ENCODE measurements around the gene SLC9A9.

The SLC9A9 gene

DNA sequence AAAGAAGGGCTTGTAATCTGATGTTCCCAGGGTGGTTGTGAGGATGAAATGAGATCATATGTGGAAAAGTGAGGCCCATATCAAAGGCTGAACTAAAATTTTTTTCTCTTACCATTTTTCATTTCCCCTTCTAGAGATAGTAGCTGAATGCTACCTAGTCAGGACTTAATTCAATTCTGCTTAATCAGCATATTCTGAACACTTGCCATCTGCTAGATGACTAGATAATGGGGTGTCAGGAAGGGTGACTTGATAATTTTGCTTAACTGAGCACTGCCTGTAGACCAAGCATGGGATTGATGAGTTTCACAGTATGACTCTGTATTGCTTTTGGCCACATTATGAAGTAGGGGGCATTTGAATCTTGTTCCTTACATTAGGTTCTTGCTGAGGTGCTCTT is 592.5 kb downstream of the SLC9A9 start:
- no peaks in the 10 kb centered on the region for H3K9me3 ChIP-seq
- H3K4me1 ChIP-seq = no peaks in the 10 kb centered on the region
- in situ Hi-C loops (cut with MboI; ENCODE audit: low sequenced_read_pairs) = no loop called here
- no peak for DNase-seq (ENCODE audit: low spot score in 2 of 2)
- H3K27me3 ChIP-seq (ENCODE audit: low read depth) = no peaks in the 10 kb centered on the region
- no peak overlapping the region for H3K4me3 ChIP-seq
- H3K36me3 ChIP-seq (replicated peaks) = no peaks in the 10 kb centered on the region

DNA sequence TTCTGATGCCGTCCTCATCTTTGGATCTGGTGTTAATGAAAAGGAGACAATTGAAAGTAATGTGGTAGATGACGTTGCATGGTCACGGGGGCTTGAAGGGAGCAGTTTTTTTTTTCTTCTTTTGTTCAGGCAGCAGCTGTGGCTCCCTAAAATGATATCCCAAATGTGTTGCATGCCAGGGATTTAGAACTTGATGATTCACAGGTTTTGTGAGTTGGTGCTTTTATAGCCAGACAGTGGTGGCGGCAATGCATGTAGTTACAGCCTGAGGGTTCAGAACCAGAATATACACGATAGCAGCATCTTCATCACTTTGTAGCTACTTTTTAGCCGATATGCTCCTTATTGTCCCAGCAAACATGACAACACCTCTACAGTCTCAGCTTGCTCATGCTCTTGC is 595.3 kb downstream of the SLC9A9 start:
- Histone ChIP-seq H3K27me3 (ENCODE audit: low read depth) (no peaks in the 10 kb centered on the region), H3K9me3 (no peaks in the 10 kb centered on the region), H3K4me3 (no peak overlapping the region), H3K36me3 (replicated peaks) (no peaks in the 10 kb centered on the region), H3K4me1 (no peaks in the 10 kb centered on the region)
- in situ Hi-C loops (cut with MboI; ENCODE audit: low sequenced_read_pairs) = no loop called here
- no peak for DNase-seq (ENCODE audit: low spot score in 2 of 2)

DNA sequence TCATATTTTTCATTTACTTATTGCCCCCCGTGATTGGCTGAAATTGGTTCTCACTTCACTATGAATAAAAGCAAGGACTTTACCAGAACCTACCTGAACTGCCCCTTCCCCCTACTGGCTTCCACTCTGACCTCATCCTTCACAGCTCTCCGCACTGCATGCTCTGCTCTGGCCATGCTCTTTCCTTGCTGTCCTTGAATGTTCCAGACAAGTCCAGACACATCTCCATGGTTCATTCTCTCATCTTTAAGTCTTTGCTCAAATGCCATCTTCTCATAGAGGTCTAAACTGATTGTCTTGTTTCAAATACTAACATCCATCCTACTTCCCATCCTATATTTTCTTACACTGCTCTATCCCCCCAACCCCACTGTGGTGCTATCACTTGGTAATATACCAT is 599.3 kb downstream of the SLC9A9 start:
- Histone ChIP-seq H3K36me3 (replicated peaks) (no peaks in the 10 kb centered on the region), H3K4me3 (no peak overlapping the region), H3K4me1 (no peaks in the 10 kb centered on the region), H3K9me3 (no peaks in the 10 kb centered on the region), H3K27me3 (ENCODE audit: low read depth) (no peaks in the 10 kb centered on the region)
- no peak for DNase-seq (ENCODE audit: low spot score in 2 of 2)
- in situ Hi-C loops (cut with MboI; ENCODE audit: low sequenced_read_pairs) = no loop called here

- Histone ChIP-seq H3K4me3 (no peak overlapping the region), H3K27me3 (ENCODE audit: low read depth) (no peaks in the 10 kb centered on the region), H3K4me1 (no peaks in the 10 kb centered on the region), H3K9me3 (no peaks in the 10 kb centered on the region), H3K36me3 (replicated peaks) (no peaks in the 10 kb centered on the region)
- DNase-seq (ENCODE audit: low spot score in 2 of 2) = no peak
- in situ Hi-C loops (cut with MboI; ENCODE audit: low sequenced_read_pairs) = no loop called here
Measured at GRCh38 chr3:143247073-143247472, 601.2 kb downstream of the SLC9A9 start.

- no peak overlapping the region for H3K4me3 ChIP-seq
- H3K4me1 ChIP-seq = no peaks in the 10 kb centered on the region
- DNase-seq (ENCODE audit: low spot score in 2 of 2) = no peak
- in situ Hi-C loops (cut with MboI; ENCODE audit: low sequenced_read_pairs) = no loop called here
- no peaks in the 10 kb centered on the region for H3K27me3 ChIP-seq (ENCODE audit: low read depth)
- no peaks in the 10 kb centered on the region for H3K36me3 ChIP-seq (replicated peaks)
- no peaks in the 10 kb centered on the region for H3K9me3 ChIP-seq
Measured at GRCh38 chr3:143245692-143246091, 602.6 kb downstream of the SLC9A9 start.

GRCh38 chr3:143244516-143245063 is 603.7 kb downstream of the SLC9A9 start:
- Histone ChIP-seq H3K4me3 (no peak overlapping the region), H3K4me1 (no peaks in the 10 kb centered on the region), H3K9me3 (no peaks in the 10 kb centered on the region), H3K27me3 (ENCODE audit: low read depth) (no peaks in the 10 kb centered on the region), H3K36me3 (replicated peaks) (no peaks in the 10 kb centered on the region)
- no peak for DNase-seq (ENCODE audit: low spot score in 2 of 2)
- in situ Hi-C loops (cut with MboI; ENCODE audit: low sequenced_read_pairs) = no loop called here

DNA sequence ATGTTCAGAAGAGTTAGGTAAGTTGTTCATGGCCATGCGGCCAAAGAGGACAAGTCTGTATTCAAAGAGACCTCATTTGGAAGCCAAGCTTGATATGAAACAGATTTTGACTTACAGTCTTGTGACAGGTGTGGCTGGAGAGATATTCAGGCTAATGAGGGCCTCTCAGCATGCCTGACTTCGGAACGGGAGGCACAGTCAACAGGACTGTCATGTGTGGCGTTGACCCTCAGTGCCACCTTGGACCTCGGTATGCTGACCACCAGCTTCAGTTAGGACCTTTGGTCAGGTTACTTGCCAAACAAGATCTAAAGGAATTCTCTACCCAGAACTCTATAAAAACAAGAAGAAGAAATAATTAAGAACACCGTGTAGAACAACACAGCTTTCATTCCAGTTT is 604.6 kb downstream of the SLC9A9 start:
- Histone ChIP-seq H3K36me3 (replicated peaks) (no peaks in the 10 kb centered on the region), H3K27me3 (ENCODE audit: low read depth) (no peaks in the 10 kb centered on the region), H3K4me1 (no peaks in the 10 kb centered on the region), H3K4me3 (no peak overlapping the region), H3K9me3 (no peaks in the 10 kb centered on the region)
- in situ Hi-C loops (cut with MboI; ENCODE audit: low sequenced_read_pairs) = no loop called here
- DNase-seq (ENCODE audit: low spot score in 2 of 2) = no peak

- Histone ChIP-seq H3K27me3 (ENCODE audit: low read depth) (no peaks in the 10 kb centered on the region), H3K36me3 (replicated peaks) (no peaks in the 10 kb centered on the region), H3K9me3 (no peaks in the 10 kb centered on the region), H3K4me1 (no peaks in the 10 kb centered on the region), H3K4me3 (no peak overlapping the region)
- in situ Hi-C loops (cut with MboI; ENCODE audit: low sequenced_read_pairs) = no loop called here
- no peak for DNase-seq (ENCODE audit: low spot score in 2 of 2)
Measured at GRCh38 chr3:143242691-143243090, 605.6 kb downstream of the SLC9A9 start.

DNA sequence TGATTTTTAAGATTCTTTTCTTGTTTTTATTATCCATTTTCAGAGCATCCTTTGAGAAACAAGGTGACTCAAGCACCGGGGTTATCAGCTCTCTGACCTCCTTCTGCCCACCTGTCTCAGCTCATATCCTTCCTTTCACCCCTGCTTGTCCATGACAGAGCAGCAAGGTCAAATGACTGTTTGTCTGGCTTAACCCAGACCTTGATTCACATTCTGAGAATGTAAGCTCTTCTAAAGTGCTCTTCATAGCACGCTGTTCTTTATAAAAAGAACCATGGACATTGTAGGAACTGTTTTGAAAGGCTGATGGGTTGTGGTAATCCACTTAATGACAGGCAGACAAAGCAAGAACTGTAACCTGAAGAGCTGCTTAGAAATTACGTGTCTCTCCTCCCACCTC is 606.2 kb downstream of the SLC9A9 start:
- Histone ChIP-seq H3K4me1 (no peaks in the 10 kb centered on the region), H3K9me3 (no peaks in the 10 kb centered on the region), H3K4me3 (no peak overlapping the region), H3K36me3 (replicated peaks) (no peaks in the 10 kb centered on the region), H3K27me3 (ENCODE audit: low read depth) (no peaks in the 10 kb centered on the region)
- no peak for DNase-seq (ENCODE audit: low spot score in 2 of 2)
- in situ Hi-C loops (cut with MboI; ENCODE audit: low sequenced_read_pairs) = no loop called here

GRCh38 chr3:143241481-143241951 is 606.8 kb downstream of the SLC9A9 start:
- Histone ChIP-seq H3K4me3 (no peak overlapping the region), H3K9me3 (no peaks in the 10 kb centered on the region), H3K27me3 (ENCODE audit: low read depth) (no peaks in the 10 kb centered on the region), H3K4me1 (no peaks in the 10 kb centered on the region), H3K36me3 (replicated peaks) (no peaks in the 10 kb centered on the region)
- in situ Hi-C loops (cut with MboI; ENCODE audit: low sequenced_read_pairs) = no loop called here
- no peak for DNase-seq (ENCODE audit: low spot score in 2 of 2)

- H3K4me1 ChIP-seq = no peaks in the 10 kb centered on the region
Measured at GRCh38 chr3:143240886-143241285, 607.4 kb downstream of the SLC9A9 start.

GRCh38 chr3:143239031-143239430 is 609.2 kb downstream of the SLC9A9 start:
- in situ Hi-C loops (cut with MboI; ENCODE audit: low sequenced_read_pairs) = no loop called here
- DNase-seq (ENCODE audit: low spot score in 2 of 2) = no peak
- no peaks in the 10 kb centered on the region for H3K27me3 ChIP-seq (ENCODE audit: low read depth)
- H3K4me3 ChIP-seq = no peak overlapping the region
- H3K4me1 ChIP-seq = no peaks in the 10 kb centered on the region
- H3K9me3 ChIP-seq = no peaks in the 10 kb centered on the region
- no peaks in the 10 kb centered on the region for H3K36me3 ChIP-seq (replicated peaks)

More at GRCh38 chr3:143240886-143241285, 607.4 kb downstream of the SLC9A9 start:
- DNase-seq (ENCODE audit: low spot score in 2 of 2) = no peak
- H3K4me3 ChIP-seq = no peak overlapping the region
- no peaks in the 10 kb centered on the region for H3K27me3 ChIP-seq (ENCODE audit: low read depth)
- no peaks in the 10 kb centered on the region for H3K9me3 ChIP-seq
- no peaks in the 10 kb centered on the region for H3K36me3 ChIP-seq (replicated peaks)
- in situ Hi-C loops (cut with MboI; ENCODE audit: low sequenced_read_pairs) = no loop called here

GRCh38 chr3:143237077-143237627 is 611.1 kb downstream of the SLC9A9 start:
- no peaks in the 10 kb centered on the region for H3K36me3 ChIP-seq (replicated peaks)
- in situ Hi-C loops (cut with MboI; ENCODE audit: low sequenced_read_pairs) = no loop called here
- no peak for DNase-seq (ENCODE audit: low spot score in 2 of 2)

GRCh38 chr3:143236226-143236964 is 611.9 kb downstream of the SLC9A9 start:
- no peaks in the 10 kb centered on the region for H3K36me3 ChIP-seq (replicated peaks)
- no peaks in the 10 kb centered on the region for H3K9me3 ChIP-seq
- H3K4me3 ChIP-seq = no peak overlapping the region
- no peaks in the 10 kb centered on the region for H3K4me1 ChIP-seq
- no peak for DNase-seq (ENCODE audit: low spot score in 2 of 2)
- in situ Hi-C loops (cut with MboI; ENCODE audit: low sequenced_read_pairs) = no loop called here
- H3K27me3 ChIP-seq (ENCODE audit: low read depth) = no peaks in the 10 kb centered on the region

More at GRCh38 chr3:143237077-143237627, 611.1 kb downstream of the SLC9A9 start:
- Histone ChIP-seq H3K4me1 (no peaks in the 10 kb centered on the region), H3K4me3 (no peak overlapping the region), H3K27me3 (ENCODE audit: low read depth) (no peaks in the 10 kb centered on the region), H3K9me3 (no peaks in the 10 kb centered on the region)
